Measurements from ENCODE around the gene CAMK1D. TPM values are rescaled to one million over a fixed set of nuclear protein-coding genes. Genes with fewer than 3 reads are reported as not detected.
"Not testable (repeated sequence)": the region's sequence is repeated elsewhere in the genome, so short reads cannot be mapped to it uniquely, and the experiment has no call there.

CAMK1D gene
- total RNA-seq, 1 donor from 2014 or later = 2.3 TPM

- Histone ChIP-seq H3K4me3 (ENCODE audit: low read depth, low read length) (no peak overlapping the region), H3K36me3 (ENCODE audit: control insufficient read depth, insufficient read depth, low read length) (no peaks in the 10 kb centered on the region), H3K27me3 (ENCODE audit: control insufficient read depth, insufficient read depth, low read length) (no peaks in the 10 kb centered on the region)
- no peak for TF ChIP-seq CTCF (IDR thresholded peaks at IDR 0.05; ENCODE audit: insufficient read depth, low read length, poor library complexity, severe bottlenecking)
- no peak for DNase-seq (ENCODE audit: low read depth)
Observed at GRCh38 chr10:12741360-12741804, 392.0 kb downstream of the CAMK1D start.

- Histone ChIP-seq H3K36me3 (ENCODE audit: control insufficient read depth, insufficient read depth, low read length) (no peaks in the 10 kb centered on the region), H3K4me3 (ENCODE audit: low read depth, low read length) (no peak overlapping the region), H3K27me3 (ENCODE audit: control insufficient read depth, insufficient read depth, low read length) (no peaks in the 10 kb centered on the region)
- no peak for TF ChIP-seq CTCF (IDR thresholded peaks at IDR 0.05; ENCODE audit: insufficient read depth, low read length, poor library complexity, severe bottlenecking)
- no peak for DNase-seq (ENCODE audit: low read depth)
Observed at GRCh38 chr10:12742771-12743170, 393.4 kb downstream of the CAMK1D start.

- H3K4me3 ChIP-seq (ENCODE audit: low read depth, low read length); DNase-seq (ENCODE audit: low read depth); H3K36me3 ChIP-seq (ENCODE audit: control insufficient read depth, insufficient read depth, low read length); H3K27me3 ChIP-seq (ENCODE audit: control insufficient read depth, insufficient read depth, low read length): not testable (repeated sequence)
Observed at GRCh38 chr10:12743466-12743865, 394.1 kb downstream of the CAMK1D start.

- TF ChIP-seq CTCF (IDR thresholded peaks at IDR 0.05; ENCODE audit: insufficient read depth, low read length, poor library complexity, severe bottlenecking) = no peak
- no peak for DNase-seq (ENCODE audit: low read depth)
- Histone ChIP-seq H3K4me3 (ENCODE audit: low read depth, low read length) (no peak overlapping the region), H3K36me3 (ENCODE audit: control insufficient read depth, insufficient read depth, low read length) (no peaks in the 10 kb centered on the region), H3K27me3 (ENCODE audit: control insufficient read depth, insufficient read depth, low read length) (no peaks in the 10 kb centered on the region)
Observed at GRCh38 chr10:12743941-12744340, 394.6 kb downstream of the CAMK1D start.

GRCh38 chr10:12748186-12748585 is 398.8 kb downstream of the CAMK1D start:
- Histone ChIP-seq H3K4me3 (ENCODE audit: low read depth, low read length) (no peak overlapping the region), H3K36me3 (ENCODE audit: control insufficient read depth, insufficient read depth, low read length) (no peaks in the 10 kb centered on the region), H3K27me3 (ENCODE audit: control insufficient read depth, insufficient read depth, low read length) (no peaks in the 10 kb centered on the region)
- no peak for TF ChIP-seq CTCF (IDR thresholded peaks at IDR 0.05; ENCODE audit: insufficient read depth, low read length, poor library complexity, severe bottlenecking)
- no peak for DNase-seq (ENCODE audit: low read depth)

GRCh38 chr10:12749760-12750478 is 400.6 kb downstream of the CAMK1D start:
- H3K36me3 ChIP-seq (ENCODE audit: control insufficient read depth, insufficient read depth, low read length) = no peaks in the 10 kb centered on the region
- no peaks in the 10 kb centered on the region for H3K27me3 ChIP-seq (ENCODE audit: control insufficient read depth, insufficient read depth, low read length)
- H3K4me3 ChIP-seq (ENCODE audit: low read depth, low read length) = no peak overlapping the region
- no peak for DNase-seq (ENCODE audit: low read depth)
- no peak for TF ChIP-seq CTCF (IDR thresholded peaks at IDR 0.05; ENCODE audit: insufficient read depth, low read length, poor library complexity, severe bottlenecking)

Data from kidney epithelial cell (primary cell).